Endothelial cell of umbilical vein (primary cell): ENCODE measurements around the gene MYBPHL. TPM values are rescaled to one million over a fixed set of nuclear protein-coding genes. Genes with fewer than 3 reads are reported as not detected.

Source experiments
- BruUV-seq: library from RNA; stranded (reverse); fragments of 400-500 nt; replicated peaks from 2 replicates; lab custom pipeline; 2021; lab: Mats Ljungman, UMichigan
- CTCF ChIA-PET: fragments of 300-600, 350-600 bp; sonication (Branson Sonifier 250); formaldehyde crosslinking; loops from one replicate; lab custom pipeline; 2021; ENCODE audit warnings: antibody characterized with exemption, inconsistent platforms; lab: Charles Lee
- POLR2A ChIA-PET: fragments of 300-600, 350-600 bp; sonication (Branson Sonifier 250); formaldehyde crosslinking; loops from one replicate; lab custom pipeline; 2021; ENCODE audit warnings: antibody characterized with exemption, inconsistent platforms; lab: Charles Lee
- DNase-seq: peaks from one replicate; pipeline ENCODE4 v3.0.0-alpha.2; 2011; ENCODE audit warnings: low read depth, low spot score
- FAIRE-seq: peaks from 2 replicates; lab custom pipeline; 2011; peaks lifted over from hg19 to GRCh38; lab: Jason Lieb, UNC
- H2AFZ ChIP-seq: 2 replicates; pipeline ENCODE4 v1.6.0; 2012; ENCODE audit warnings: low read depth, low read length, control low read depth, inconsistent platforms
- H3K27ac ChIP-seq: 2 replicates; pipeline ENCODE4 v1.5.1; 2011; ENCODE audit warnings: low read depth, mild to moderate bottlenecking, control low read depth, low read length, moderate library complexity; ENCODE audit not compliant: insufficient read depth
- H3K27me3 ChIP-seq, 2 experiments: 2 replicates each; pipeline versions ENCODE4 v1.6.0 to v1.6.1; 2011; ENCODE audit warnings: low read length in 2 of 2, mixed read lengths in 1 of 2; ENCODE audit not compliant: control insufficient read depth in 2 of 2, insufficient read depth in 2 of 2
- H3K36me3 ChIP-seq, 2 experiments: 2 replicates in 1 of 2; 3 replicates in 1 of 2; pipeline ENCODE4 v1.5.1; 2011; ENCODE audit warnings: low read length in 2 of 2, mild to moderate bottlenecking in 1 of 2, moderate library complexity in 1 of 2; ENCODE audit not compliant: control insufficient read depth in 2 of 2, insufficient read depth in 2 of 2; ENCODE audit errors: extremely low read depth in 1 of 2
- H3K4me1 ChIP-seq: 3 replicates; pipeline ENCODE4 v1.5.1; 2011; ENCODE audit warnings: mild to moderate bottlenecking, low read length; ENCODE audit not compliant: control insufficient read depth, insufficient read depth; ENCODE audit errors: extremely low read depth
- H3K4me2 ChIP-seq: 2 replicates; pipeline ENCODE4 v1.6.1; 2011; ENCODE audit warnings: low read length, control low read depth, mixed read lengths; ENCODE audit not compliant: insufficient read depth
- H3K4me3 ChIP-seq, 3 experiments: fragments of 200-600 bp in 1 of 3; sonication (generic), shearing (Covaris generic) in 1 of 3; replicated peaks in 1 of 3; 2 replicates each; pipeline ENCODE4 v1.5.1; 2011 to 2016; ENCODE audit warnings: control low read depth in 3 of 3, low read length in 3 of 3, mild to moderate bottlenecking in 2 of 3, inconsistent platforms in 1 of 3, low read depth in 1 of 3, moderate library complexity in 1 of 3; ENCODE audit not compliant: insufficient read depth in 1 of 3
- H3K79me2 ChIP-seq: 2 replicates; pipeline ENCODE4 v1.6.0; 2012; ENCODE audit warnings: low read length, inconsistent platforms; ENCODE audit not compliant: control insufficient read depth, insufficient read depth
- H3K9ac ChIP-seq: replicated peaks from 2 replicates; pipeline ENCODE3; 2011; ENCODE audit warnings: low read length, control low read depth; ENCODE audit not compliant: insufficient read depth; ENCODE audit errors: extremely low read depth
- H3K9me1 ChIP-seq: replicated peaks from 3 replicates; pipeline ENCODE4 v1.6.0; 2011; ENCODE audit warnings: mild to moderate bottlenecking, low read length; ENCODE audit not compliant: control insufficient read depth, insufficient read depth; ENCODE audit errors: extremely low read depth
- H3K9me3 ChIP-seq: replicated peaks from 2 replicates; pipeline ENCODE4 v1.5.1; 2012; ENCODE audit warnings: low read length, inconsistent platforms; ENCODE audit not compliant: control insufficient read depth, insufficient read depth
- H4K20me1 ChIP-seq: replicated peaks from 2 replicates; pipeline ENCODE3; 2011; ENCODE audit warnings: mild to moderate bottlenecking, low read length; ENCODE audit not compliant: control insufficient read depth, insufficient read depth; ENCODE audit errors: extremely low read depth
- CTCF ChIP-seq, 2 donors: IDR thresholded peaks; 1 replicate in 1 of 2; 2 replicates in 1 of 2; pipeline ENCODE4 v1.5.1; 2011; ENCODE audit warnings: low read length in 2 of 2, mild to moderate bottlenecking in 2 of 2, moderate library complexity in 2 of 2, control low read depth in 1 of 2, inconsistent platforms in 1 of 2, low read depth in 1 of 2; ENCODE audit not compliant: insufficient read depth in 1 of 2; ENCODE audit errors: extremely low read depth in 1 of 2
- EZH2 ChIP-seq: IDR thresholded peaks from 2 replicates; pipeline ENCODE4 v1.6.1; 2012; ENCODE audit warnings: borderline replicate concordance, low read depth, mild to moderate bottlenecking, moderate library complexity, low read length, inconsistent platforms; ENCODE audit not compliant: severe bottlenecking
- FOS ChIP-seq: IDR thresholded peaks from 2 replicates; pipeline ENCODE4 v1.6.1; 2011; ENCODE audit warnings: mild to moderate bottlenecking, low read length, moderate library complexity, borderline replicate concordance; ENCODE audit not compliant: insufficient read depth
- GATA2 ChIP-seq: IDR thresholded peaks from 2 replicates; pipeline ENCODE4 v1.7.0; 2011; ENCODE audit warnings: low read depth, mild to moderate bottlenecking, moderate library complexity, mixed read lengths, low read length; ENCODE audit not compliant: insufficient read length, insufficient read depth
- JUN ChIP-seq: IDR thresholded peaks from 2 replicates; pipeline ENCODE4 v1.6.1; 2011; ENCODE audit warnings: borderline replicate concordance, low read depth; ENCODE audit not compliant: insufficient read length, insufficient read depth
- MAX ChIP-seq: IDR thresholded peaks from 2 replicates; pipeline ENCODE4 v1.6.1; 2011; ENCODE audit not compliant: insufficient read depth, insufficient read length
- MYC ChIP-seq: IDR thresholded peaks from one replicate; pipeline ENCODE4 v1.6.1; 2011; ENCODE audit warnings: mild to moderate bottlenecking, low read depth, low read length
- POLR2A ChIP-seq: IDR thresholded peaks from 2 replicates; pipeline ENCODE4 v1.6.1; 2012; ENCODE audit warnings: low read depth, mild to moderate bottlenecking, control low read depth, low read length
- POLR2AphosphoS5 ChIP-seq: IDR thresholded peaks from 2 replicates; pipeline ENCODE4 v1.6.1; 2012; ENCODE audit warnings: low read depth, mild to moderate bottlenecking, control low read depth, low read length, moderate library complexity; ENCODE audit not compliant: insufficient read depth
- dilution Hi-C: fragments of 300-500 bp; cut with MboI; formaldehyde crosslinking; loops from one replicate; pipeline ENCODE4 v1.15.0; 2019; ENCODE audit warnings: low sequenced_read_pairs; ENCODE audit not compliant: extremely low pct_ligation_motif_present
- intact Hi-C: fragments of 100-400 bp; cut with micrococcal nuclease; formaldehyde crosslinking; loops from one replicate; pipeline ENCODE4 v1.10.0; 2022
- polyA plus RNA-seq, 4 experiments: library from polyadenylated mRNA; depleted of rRNA in 3 of 4; stranded (reverse) in 3 of 4; unstranded in 1 of 4; fragments of >200 nt; gene quantifications; 2 replicates each; pipeline versions ENCODE4 v1.2.1 to v1.2.3, GENCODE V29; 2011 to 2012; ENCODE audit warnings: missing spikeins in 1 of 4
- total RNA-seq: library from RNA; stranded (reverse); gene quantifications from 2 replicates; pipeline ENCODE4 v1.2.3, GENCODE V29; 2021

Gene MYBPHL
- total and polyA plus RNA-seq, 2 donors (not counting 3 experiments of a cell fraction or from before 2014, with no cell fraction given) = not detected

DNA sequence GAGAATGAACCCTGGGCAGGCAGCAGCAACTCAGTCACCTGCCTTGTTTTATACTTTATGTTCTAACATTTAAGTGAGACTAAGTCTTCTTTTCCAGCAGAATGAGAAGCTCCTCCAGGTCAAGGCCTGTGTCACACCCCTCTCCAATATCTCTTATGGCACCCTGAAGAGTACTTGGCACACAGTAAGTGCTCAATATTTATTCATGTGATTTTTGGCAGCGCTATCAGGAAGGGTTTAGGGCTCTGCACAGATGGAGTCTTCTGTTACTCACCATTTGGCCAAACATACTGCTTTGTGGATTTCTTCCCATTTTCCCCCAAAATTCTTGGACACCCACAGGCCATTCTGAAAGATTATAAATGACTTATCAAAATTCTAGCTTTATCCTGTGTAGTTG is 43.8 kb upstream of the MYBPHL start:
- intact Hi-C loops = no loop called here
- dilution Hi-C loops = no loop called here
- no peaks in the 10 kb centered on the region for H3K4me1 ChIP-seq
- no peak overlapping the region for H3K4me3 ChIP-seq
- no peak overlapping the region for H2AFZ ChIP-seq
- H3K9me3 ChIP-seq = no peaks in the 10 kb centered on the region
- ChIA-PET POLR2A (no interaction called here), CTCF (no interaction called here)
- H3K4me2 ChIP-seq = no peak overlapping the region
- no peak for TF ChIP-seq FOS
- TF ChIP-seq CTCF (IDR thresholded peaks at IDR 0.05; ENCODE audit: extremely low read depth in 1 of 2, insufficient read depth in 1 of 2, low read depth in 1 of 2, low read length in 2 of 2) = no peak
- TF ChIP-seq EZH2 = no peak
- TF ChIP-seq MAX = no peak
- no peak for TF ChIP-seq POLR2A
- TF ChIP-seq JUN = no peak
- no peak for TF ChIP-seq POLR2AphosphoS5
- TF ChIP-seq GATA2 = no peak
- no peak for TF ChIP-seq MYC
- no peak overlapping the region for H3K9ac ChIP-seq
- H3K79me2 ChIP-seq = no peaks in the 10 kb centered on the region
- no peaks in the 10 kb centered on the region for H4K20me1 ChIP-seq
- H3K9me1 ChIP-seq = no peaks in the 10 kb centered on the region
- DNase-seq = no peak
- BruUV-seq = no TSS peak
- H3K27me3 ChIP-seq = peaks cover 5 to 11% of the 10 kb centered on the region in 2 experiments
- no peak overlapping the region for H3K27ac ChIP-seq
- no peak for FAIRE-seq
- H3K36me3 ChIP-seq = no peaks in the 10 kb centered on the region
